ENCODE data around the gene RNU6-8.

GRCh38 chr14:32200368-32201192 lies 2.5 kb downstream of the RNU6-8 start:
- no peak for TF ChIP-seq CTCF (conservative IDR thresholded peaks at IDR 0.05 in 1 of 2, IDR thresholded peaks at IDR 0.05 in 1 of 2; ENCODE audit: low read depth in 1 of 2, low read length in 2 of 2)
- TF ChIP-seq EZH2 (IDR thresholded peaks at IDR 0.05; ENCODE audit: low read length, missing control alignments), result no peak
